Inferior parietal cortex (tissue), 1 donor: ENCODE measurements around the gene PIK3R5.

Experiments
- DNase-seq: peaks from one replicate; pipeline ENCODE4 v3.0.0-alpha.2; 2016; ENCODE audit errors: extremely low spot score

PIK3R5 gene

GRCh38 chr17:8832711-8833352 lies 132.7 kb downstream of the PIK3R5 start:
- DNase-seq = no peak

GRCh38 chr17:8831234-8831849 lies 134.2 kb downstream of the PIK3R5 start:
- DNase-seq = no peak

GRCh38 chr17:8830141-8830540 lies 135.4 kb downstream of the PIK3R5 start:
- no peak for DNase-seq

GRCh38 chr17:8829036-8829941 lies 136.2 kb downstream of the PIK3R5 start:
- no peak for DNase-seq
